Measurements from ENCODE around the gene PSMC3IP.
"Not testable (repeated sequence)": the region's sequence is repeated elsewhere in the genome, so short reads cannot be mapped to it uniquely, and the experiment has no call there.

PSMC3IP gene

GRCh38 chr17:42560246-42560645 lies 17.3 kb downstream of the PSMC3IP start:
- DNase-seq (ENCODE audit: low read depth) = no peak
- no peak for TF ChIP-seq CTCF (IDR thresholded peaks at IDR 0.05; ENCODE audit: control insufficient read depth, extremely low read depth, insufficient read depth)
- H3K4me3 ChIP-seq (ENCODE audit: low read depth, low read length) = no peak overlapping the region

GRCh38 chr17:42559075-42559474 lies 18.5 kb downstream of the PSMC3IP start:
- DNase-seq (ENCODE audit: low read depth) = no peak
- TF ChIP-seq CTCF (IDR thresholded peaks at IDR 0.05; ENCODE audit: control insufficient read depth, extremely low read depth, insufficient read depth) = no peak

GRCh38 chr17:42555961-42556617 lies 21.4 kb downstream of the PSMC3IP start:
- not testable (repeated sequence) for H3K4me3 ChIP-seq (ENCODE audit: low read depth, low read length); DNase-seq (ENCODE audit: low read depth)

More at GRCh38 chr17:42559075-42559474, 18.5 kb downstream of the PSMC3IP start:
- H3K4me3 ChIP-seq (ENCODE audit: low read depth, low read length) = no peak overlapping the region

- peak overlapping the region; percentile 87 for H3K4me3 ChIP-seq (ENCODE audit: low read depth, low read length)
- no peak for DNase-seq (ENCODE audit: low read depth)
- TF ChIP-seq CTCF (IDR thresholded peaks at IDR 0.05; ENCODE audit: control insufficient read depth, extremely low read depth, insufficient read depth) = no peak
These were observed 22.4 kb downstream of the PSMC3IP start for GRCh38 chr17:42555122-42555622.

GRCh38 chr17:42554250-42555121 lies 23.0 kb downstream of the PSMC3IP start:
- DNase-seq (ENCODE audit: low read depth) = no peak
- TF ChIP-seq CTCF (IDR thresholded peaks at IDR 0.05; ENCODE audit: control insufficient read depth, extremely low read depth, insufficient read depth) = peak; percentile 14; the same call in 1 of the 2 replicates
- peak overlapping the region; percentile 87 for H3K4me3 ChIP-seq (ENCODE audit: low read depth, low read length)

- peak; percentile 68 for TF ChIP-seq CTCF (IDR thresholded peaks at IDR 0.05; ENCODE audit: control insufficient read depth, extremely low read depth, insufficient read depth)
- no peak for DNase-seq (ENCODE audit: low read depth)
- peak overlapping the region; percentile 87 for H3K4me3 ChIP-seq (ENCODE audit: low read depth, low read length)
These were observed 23.7 kb downstream of the PSMC3IP start for GRCh38 chr17:42553866-42554249.

GRCh38 chr17:42553161-42553818 lies 24.2 kb downstream of the PSMC3IP start:
- peak overlapping the region; percentile 87 for H3K4me3 ChIP-seq (ENCODE audit: low read depth, low read length)
- DNase-seq (ENCODE audit: low read depth) = no peak
- TF ChIP-seq CTCF (IDR thresholded peaks at IDR 0.05; ENCODE audit: control insufficient read depth, extremely low read depth, insufficient read depth) = no peak

GRCh38 chr17:42552736-42553135 lies 24.8 kb downstream of the PSMC3IP start, which contains the start of gene HSD17B1:
HSD17B1 (plus strand) TSS chr17:42552923; CDS start chr17:42552934, 11 bp downstream.
- H3K4me3 ChIP-seq (ENCODE audit: low read depth, low read length) = peak within 1 kb of the TSS; percentile 87
- DNase-seq (ENCODE audit: low read depth) = not testable (repeated sequence)
